Fibroblast of lung (primary cell): ENCODE results near the gene GDF9. TPM values are rescaled to one million over a fixed set of nuclear protein-coding genes. Genes with fewer than 3 reads are reported as not detected.
A peak's percentile ranks its signal among the peaks of the same experiment; 100 is the strongest.

Experiments used
- DNase-seq, 2 donors: peaks; one replicate each; pipeline versions ENCODE4 v3.0.0 to v3.0.0-alpha.2; 2010; ENCODE audit warnings: low read depth in 2 of 2
- H2AFZ ChIP-seq: 2 replicates; pipeline ENCODE4 v1.5.1; 2012; ENCODE audit warnings: low read length, control low read depth, inconsistent platforms
- H3K27ac ChIP-seq: 2 replicates; pipeline ENCODE4 v1.5.1; 2011; ENCODE audit warnings: low read length, control low read depth; ENCODE audit not compliant: insufficient read depth
- H3K27me3 ChIP-seq: 2 replicates; pipeline ENCODE4 v1.5.1; 2011; ENCODE audit warnings: mild to moderate bottlenecking, low read length; ENCODE audit not compliant: control insufficient read depth, insufficient read depth
- H3K36me3 ChIP-seq: 2 replicates; pipeline ENCODE4 v1.5.1; 2011; ENCODE audit warnings: low read length; ENCODE audit not compliant: control insufficient read depth, insufficient read depth
- H3K4me1 ChIP-seq: 2 replicates; pipeline ENCODE4 v1.5.1; 2011; ENCODE audit warnings: low read length; ENCODE audit not compliant: control insufficient read depth, insufficient read depth; ENCODE audit errors: extremely low read depth
- H3K4me2 ChIP-seq: 2 replicates; pipeline ENCODE4 v1.5.1; 2011; ENCODE audit warnings: low read length, control low read depth; ENCODE audit not compliant: insufficient read depth; ENCODE audit errors: extremely low read depth
- H3K4me3 ChIP-seq, 4 experiments: fragments of 200-600 bp in 1 of 4; sonication (generic) in 1 of 4; replicated peaks in 1 of 4; 2 replicates each; pipeline ENCODE4 v1.5.1; 2011 to 2016; ENCODE audit warnings: low read length in 4 of 4, low read depth in 3 of 4, mild to moderate bottlenecking in 3 of 4, control low read depth in 2 of 4, inconsistent platforms in 1 of 4, mixed read lengths in 1 of 4; ENCODE audit not compliant: insufficient read depth in 1 of 4; ENCODE audit errors: control extremely low read depth in 1 of 4
- H3K79me2 ChIP-seq: 2 replicates; pipeline ENCODE4 v1.5.1; 2012; ENCODE audit warnings: mild to moderate bottlenecking, low read length, inconsistent platforms; ENCODE audit not compliant: control insufficient read depth, insufficient read depth
- H3K9ac ChIP-seq: 2 replicates; pipeline ENCODE4 v1.5.1; 2011; ENCODE audit warnings: mild to moderate bottlenecking, low read length, control low read depth; ENCODE audit not compliant: insufficient read depth
- H3K9me3 ChIP-seq: 2 replicates; pipeline ENCODE4 v1.5.1; 2012; ENCODE audit warnings: low read depth, low read length; ENCODE audit not compliant: control insufficient read depth, insufficient read depth
- H4K20me1 ChIP-seq: 2 replicates; pipeline ENCODE4 v1.5.1; 2011; ENCODE audit warnings: low read length; ENCODE audit not compliant: control insufficient read depth, insufficient read depth; ENCODE audit errors: extremely low read depth
- CTCF ChIP-seq, 2 donors: IDR thresholded peaks in 1 of 2; conservative IDR thresholded peaks in 1 of 2; 1 replicate in 1 of 2; 2 replicates in 1 of 2; pipeline ENCODE4 v1.5.1; 2011 to 2012; ENCODE audit warnings: low read length in 2 of 2, control low read depth in 1 of 2, inconsistent platforms in 1 of 2, low read depth in 1 of 2, mild to moderate bottlenecking in 1 of 2
- EZH2 ChIP-seq: IDR thresholded peaks from 2 replicates; pipeline ENCODE4 v1.5.1; 2012; ENCODE audit warnings: low read length, control low read depth, mild to moderate bottlenecking; ENCODE audit errors: missing control alignments
- polyA plus RNA-seq, 2 donors: library from polyadenylated mRNA; depleted of rRNA in 1 of 2; stranded (reverse) in 1 of 2; unstranded in 1 of 2; fragments of >200 nt; gene quantifications; 2 replicates each; pipeline ENCODE4 v1.2.1, GENCODE V29; 2011 to 2012; ENCODE audit warnings: missing spikeins in 1 of 2
- total RNA-seq: library from RNA; depleted of rRNA; stranded (reverse); fragments of >200 nt; gene quantifications from 2 replicates; pipeline ENCODE4 v1.2.1, GENCODE V29; 2014

Gene GDF9
- total and polyA plus RNA-seq, 2 donors (not counting 1 experiment from before 2014, with no cell fraction given): 0.11 to 0.17 TPM

GRCh38 chr5:132901036-132901435 is 34.8 kb upstream of the GDF9 start:
- H3K79me2 ChIP-seq: peaks cover 9% of the 10 kb centered on the region
- H3K27me3 ChIP-seq: no peaks in the 10 kb centered on the region
- H3K9me3 ChIP-seq: no peaks in the 10 kb centered on the region
- H3K36me3 ChIP-seq: peaks cover 15% of the 10 kb centered on the region
- H2AFZ ChIP-seq: no peak overlapping the region
- DNase-seq: no peak
- H3K9ac ChIP-seq: no peak overlapping the region
- H3K4me1 ChIP-seq: peaks cover 5% of the 10 kb centered on the region
- TF ChIP-seq EZH2: no peak
- TF ChIP-seq CTCF (conservative IDR thresholded peaks at IDR 0.05 in 1 of 2, IDR thresholded peaks at IDR 0.05 in 1 of 2; ENCODE audit: low read depth in 1 of 2, low read length in 2 of 2): no peak
- no peaks in the 10 kb centered on the region for H4K20me1 ChIP-seq
- no peak overlapping the region for H3K27ac ChIP-seq
- no peak overlapping the region for H3K4me3 ChIP-seq
- no peak overlapping the region for H3K4me2 ChIP-seq

- Histone ChIP-seq H3K4me3 (no peak overlapping the region), H3K9ac (no peak overlapping the region), H3K4me1 (peaks cover 8% of the 10 kb centered on the region), H3K9me3 (no peaks in the 10 kb centered on the region), H3K27me3 (no peaks in the 10 kb centered on the region), H3K27ac (no peak overlapping the region), H3K4me2 (no peak overlapping the region), H4K20me1 (no peaks in the 10 kb centered on the region), H3K79me2 (peaks cover 7% of the 10 kb centered on the region), H3K36me3 (peaks cover 22% of the 10 kb centered on the region), H2AFZ (no peak overlapping the region)
- no peak for TF ChIP-seq EZH2
- TF ChIP-seq CTCF (conservative IDR thresholded peaks at IDR 0.05 in 1 of 2, IDR thresholded peaks at IDR 0.05 in 1 of 2; ENCODE audit: low read depth in 1 of 2, low read length in 2 of 2): no peak
- DNase-seq: no peak
Measured at GRCh38 chr5:132898094-132898493, 31.8 kb upstream of the GDF9 start.

- DNase-seq: no peak
- no peak for TF ChIP-seq CTCF (conservative IDR thresholded peaks at IDR 0.05 in 1 of 2, IDR thresholded peaks at IDR 0.05 in 1 of 2; ENCODE audit: low read depth in 1 of 2, low read length in 2 of 2)
- no peak for TF ChIP-seq EZH2
- Histone ChIP-seq H3K79me2 (peaks cover 8% of the 10 kb centered on the region), H3K27ac (peak overlapping the region; percentile 16), H4K20me1 (no peaks in the 10 kb centered on the region), H3K36me3 (peaks cover 25% of the 10 kb centered on the region), H3K9ac (no peak overlapping the region), H3K4me2 (no peak overlapping the region), H2AFZ (no peak overlapping the region), H3K4me3 (no peak overlapping the region), H3K9me3 (no peaks in the 10 kb centered on the region), H3K4me1 (peaks cover 8% of the 10 kb centered on the region), H3K27me3 (no peaks in the 10 kb centered on the region)
Measured at GRCh38 chr5:132896685-132897084, 30.4 kb upstream of the GDF9 start.
